ENCODE measurements around the gene SYT2. TPM values are rescaled to one million over a fixed set of nuclear protein-coding genes. Genes with fewer than 3 reads are reported as not detected.

SYT2 gene
- total and polyA plus RNA-seq, 10 of the 15 experiments (the other 5 are each of a cell fraction or from before 2014, with no cell fraction given), result not detected

GRCh38 chr1:202568826-202569225, 141.4 kb downstream of the SYT2 start:
- ATAC-seq (no peak), DNase-seq (ENCODE audit: low read depth, low spot score) (no peak), FAIRE-seq (no peak)
- Histone ChIP-seq H3K27ac (ENCODE audit: control insufficient read depth, insufficient read depth) (no peak overlapping the region), H3K79me2 (ENCODE audit: control insufficient read depth, insufficient read depth, low read length) (no peaks in the 10 kb centered on the region), H2AFZ (ENCODE audit: control insufficient read depth, low read depth, low read length) (no peak overlapping the region), H3K4me3 (no peak overlapping the region), H3K9ac (ENCODE audit: control insufficient read depth, insufficient read depth, low read length) (no peak overlapping the region), H3K27me3 (replicated peaks in 1 of 2; ENCODE audit: control insufficient read depth in 2 of 2, insufficient read depth in 2 of 2, low read length in 1 of 2) (no peaks in the 10 kb centered on the region), H3K4me1 (ENCODE audit: control insufficient read depth, insufficient read depth, low read length) (peaks cover 33% of the 10 kb centered on the region), H3K36me3 (ENCODE audit: control insufficient read depth in 2 of 2, insufficient read depth in 2 of 2, low read length in 1 of 2) (no peaks in the 10 kb centered on the region; a peak in 1 of 4 replicates), H3K4me2 (ENCODE audit: control insufficient read depth, insufficient read depth) (no peak overlapping the region), H4K20me1 (ENCODE audit: control insufficient read depth, insufficient read depth) (no peaks in the 10 kb centered on the region), H3K9me3 (replicated peaks; ENCODE audit: control insufficient read depth, insufficient read depth, low read length) (no peaks in the 10 kb centered on the region)
- ChIA-PET SMC1A (ENCODE audit: uncharacterized antibody, unreplicated experiment) (interaction anchor here (0.9 to 9.8 kb wide), 5 partner anchors 9 to 108 kb away, joined by 3 to 173 read pairs (median 6); no protein-coding TSS in a partner anchor), POLR2A (no interaction called here), RAD21 (ENCODE audit: unreplicated experiment) (interaction anchor here (0.9 to 4.5 kb wide), 3 partner anchors 17 to 104 kb away, joined by 3 to 16 read pairs (median 8); no protein-coding TSS in a partner anchor), CTCF (interaction anchor here (0.6 to 9.9 kb wide), 10 partner anchors 15 to 225 kb away, joined by 3 to 189 read pairs (median 4); no protein-coding TSS in a partner anchor)
- BruUV-seq (replicated peaks), result no TSS peak
- WGBS (ENCODE audit: insufficient coverage, insufficient replicate concordance, low lambda C conversion rate, missing lambda C conversion rate), result 96% methylated on average over 4 of the region's 4 CpGs
- intact Hi-C loops (cut with micrococcal nuclease; ENCODE audit: unreplicated experiment), result loop anchor here (5.0 kb wide), 1 partner anchor 227 kb away; the partner anchor contains the start of gene UBE2T
- in situ Hi-C loops (cut with MboI), result no loop called here
- TF ChIP-seq RAD21 (IDR thresholded peaks at IDR 0.05; ENCODE audit: insufficient read depth, low read depth, low read length) (no peak), CHD1 (IDR thresholded peaks at IDR 0.05; ENCODE audit: low read depth, low read length) (no peak)
- TF ChIP-seq, protein P1, sequence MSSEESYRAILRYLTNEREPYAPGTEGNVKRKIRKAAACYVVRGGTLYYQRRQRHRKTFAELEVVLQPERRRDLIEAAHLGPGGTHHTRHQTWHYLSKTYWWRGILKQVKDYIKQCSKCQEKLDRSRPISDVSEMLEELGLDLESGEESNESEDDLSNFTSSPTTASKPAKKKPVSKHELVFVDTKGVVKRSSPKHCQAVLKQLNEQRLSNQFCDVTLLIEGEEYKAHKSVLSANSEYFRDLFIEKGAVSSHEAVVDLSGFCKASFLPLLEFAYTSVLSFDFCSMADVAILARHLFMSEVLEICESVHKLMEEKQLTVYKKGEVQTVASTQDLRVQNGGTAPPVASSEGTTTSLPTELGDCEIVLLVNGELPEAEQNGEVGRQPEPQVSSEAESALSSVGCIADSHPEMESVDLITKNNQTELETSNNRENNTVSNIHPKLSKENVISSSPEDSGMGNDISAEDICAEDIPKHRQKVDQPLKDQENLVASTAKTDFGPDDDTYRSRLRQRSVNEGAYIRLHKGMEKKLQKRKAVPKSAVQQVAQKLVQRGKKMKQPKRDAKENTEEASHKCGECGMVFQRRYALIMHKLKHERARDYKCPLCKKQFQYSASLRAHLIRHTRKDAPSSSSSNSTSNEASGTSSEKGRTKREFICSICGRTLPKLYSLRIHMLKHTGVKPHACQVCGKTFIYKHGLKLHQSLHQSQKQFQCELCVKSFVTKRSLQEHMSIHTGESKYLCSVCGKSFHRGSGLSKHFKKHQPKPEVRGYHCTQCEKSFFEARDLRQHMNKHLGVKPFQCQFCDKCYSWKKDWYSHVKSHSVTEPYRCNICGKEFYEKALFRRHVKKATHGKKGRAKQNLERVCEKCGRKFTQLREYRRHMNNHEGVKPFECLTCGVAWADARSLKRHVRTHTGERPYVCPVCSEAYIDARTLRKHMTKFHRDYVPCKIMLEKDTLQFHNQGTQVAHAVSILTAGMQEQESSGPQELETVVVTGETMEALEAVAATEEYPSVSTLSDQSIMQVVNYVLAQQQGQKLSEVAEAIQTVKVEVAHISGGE (CRISPR knock-in tag; IDR thresholded peaks at IDR 0.05), result no peak
